GM19467 (cell line): ENCODE measurements around the gene VAPB.

Experiments used
- ATAC-seq: cut with Tn5 transposase; IDR thresholded peaks from one replicate; pipeline ENCODE4 v1.9.1; 2021; ENCODE audit warnings: mild to moderate bottlenecking, moderate library complexity; ENCODE audit not compliant: unreplicated experiment

VAPB gene

GRCh38 chr20:58433759-58434158, 44.7 kb downstream of the VAPB start:
- ATAC-seq: no peak

- no peak for ATAC-seq
Measured at GRCh38 chr20:58434326-58434725, 45.3 kb downstream of the VAPB start.

GRCh38 chr20:58435237-58435636, 46.2 kb downstream of the VAPB start:
- ATAC-seq: no peak

GRCh38 chr20:58436868-58437645, 48.0 kb downstream of the VAPB start:
- peak; percentile 79 for ATAC-seq

GRCh38 chr20:58438970-58439808, 50.2 kb downstream of the VAPB start:
- ATAC-seq: no peak

GRCh38 chr20:58440021-58440767, 51.2 kb downstream of the VAPB start:
- ATAC-seq: no peak

- no peak for ATAC-seq
Measured at GRCh38 chr20:58441723-58442122, 52.7 kb downstream of the VAPB start.

- no peak for ATAC-seq
Measured at GRCh38 chr20:58444746-58445255, 55.8 kb downstream of the VAPB start.

- no peak for ATAC-seq
Measured at GRCh38 chr20:58446264-58446959, 57.4 kb downstream of the VAPB start.

GRCh38 chr20:58446960-58447265, 57.9 kb downstream of the VAPB start:
- ATAC-seq: no peak

- no peak for ATAC-seq
Measured at GRCh38 chr20:58447511-58448391, 58.7 kb downstream of the VAPB start.

GRCh38 chr20:58448958-58449357, 59.9 kb downstream of the VAPB start:
- no peak for ATAC-seq

GRCh38 chr20:58449681-58450221, 60.7 kb downstream of the VAPB start:
- no peak for ATAC-seq

- ATAC-seq: no peak
Measured at GRCh38 chr20:58450254-58450653, 61.2 kb downstream of the VAPB start.

- no peak for ATAC-seq
Measured at GRCh38 chr20:58452667-58453255, 63.7 kb downstream of the VAPB start.

- no peak for ATAC-seq
Measured at GRCh38 chr20:58453391-58453790, 64.4 kb downstream of the VAPB start.

GRCh38 chr20:58454460-58454859, 65.4 kb downstream of the VAPB start:
- ATAC-seq: no peak

GRCh38 chr20:58457083-58457695, 68.2 kb downstream of the VAPB start:
- ATAC-seq: no peak
